Measurements from ENCODE around the gene GPC2. TPM values are rescaled to one million over a fixed set of nuclear protein-coding genes. Genes with fewer than 3 reads are reported as not detected.

The GPC2 gene
- total RNA-seq, 1 experiment from 2014 or later, result 17.9 TPM

- ATAC-seq, result peak; percentile 35
- TF ChIP-seq POLR2AphosphoS5 (IDR thresholded peaks at IDR 0.05; ENCODE audit: low read depth, low read length) (no peak), REST (IDR thresholded peaks at IDR 0.05; ENCODE audit: low read depth) (no peak), ELF1 (IDR thresholded peaks at IDR 0.05; ENCODE audit: borderline replicate concordance, low read depth) (no peak), SIN3A (IDR thresholded peaks at IDR 0.05; ENCODE audit: low read depth) (no peak), POLR2A (IDR thresholded peaks at IDR 0.05; ENCODE audit: borderline replicate concordance, extremely low read depth, insufficient read depth, insufficient read length) (no peak), CEBPB (IDR thresholded peaks at IDR 0.05; ENCODE audit: low read depth) (no peak), ZFX (IDR thresholded peaks at IDR 0.05) (no peak), ATF3 (IDR thresholded peaks at IDR 0.05) (no peak)
- DNase-seq (ENCODE audit: low read depth, low spot score), result no peak
- Histone ChIP-seq H3K27ac (ENCODE audit: low read depth, low read length) (peak overlapping the region; percentile 98), H3K79me2 (ENCODE audit: insufficient read depth, low read length) (peaks cover 9% of the 10 kb centered on the region; the same call in 1 of the 2 replicates), H3K9ac (ENCODE audit: low read length) (peak overlapping the region; percentile 98), H3K4me2 (ENCODE audit: low read length) (peak overlapping the region; percentile 84), H3K4me3 (replicated peaks in 1 of 2; ENCODE audit: low read depth in 1 of 2, low read length in 2 of 2) (peak overlapping the region; percentile 78 to 87), H3K27me3 (ENCODE audit: insufficient read depth, low read length) (no peaks in the 10 kb centered on the region), H3K4me1 (ENCODE audit: control insufficient read depth in 1 of 2, insufficient read depth in 2 of 2, low read length in 2 of 2) (peaks cover 37 to 54% of the 10 kb centered on the region in 2 experiments), H4K20me1 (ENCODE audit: insufficient read depth) (no peaks in the 10 kb centered on the region), H3K36me3 (ENCODE audit: control insufficient read depth in 1 of 2, insufficient read depth in 2 of 2, low read length in 2 of 2) (no peaks in the 10 kb centered on the region), H3K9me2 (ENCODE audit: insufficient read depth) (no peaks in the 10 kb centered on the region), H3K9me3 (ENCODE audit: control insufficient read depth in 1 of 2, insufficient read depth in 1 of 2, low read depth in 1 of 2, low read length in 2 of 2) (no peaks in the 10 kb centered on the region), H2AFZ (ENCODE audit: low read depth, low read length, poor library complexity, severe bottlenecking) (no peak overlapping the region)
- RAD21 ChIA-PET (ENCODE audit: low non-redundant PET in 1 of 2, low total read pairs in 2 of 2, uncharacterized antibody in 2 of 2, unreplicated experiment in 2 of 2), result no interaction called here
- POLR2A ChIA-PET, result interaction anchor here (1.0 to 3.0 kb wide), 2 partner anchors 22 to 25 kb away, joined by 3 to 16 read pairs; partner anchors contain the start of genes AP4M1, LAMTOR4 and MCM7
- BruUV-seq (replicated peaks), result TSS peak; percentile 80
- intact Hi-C loops (cut with micrococcal nuclease), result no loop called here
- CTCF ChIA-PET, result interaction anchor here (1.0 kb wide), 1 partner anchor 44 kb away, joined by 3 read pairs; no protein-coding TSS in a partner anchor
These were observed 50.8 kb downstream of the GPC2 start for GRCh38 chr7:100126239-100126930.

All from HCT116 (cell line).